PC-9 (cell line): ENCODE data around the gene RAB26.
"Not testable (repeated sequence)": the region's sequence is repeated elsewhere in the genome, so short reads cannot be mapped to it uniquely, and the experiment has no call there.

Source experiments
- EZH2 ChIP-seq: fragments of 200-600 bp; sonication (generic); IDR thresholded peaks from 2 replicates; pipeline ENCODE4 v1.8.0; 2017; ENCODE audit warnings: antibody characterized with exemption, low read depth
- TF ChIP-seq, protein P1 (sequence below): fragments of 200-600 bp; sonication (generic); conservative IDR thresholded peaks from 2 replicates; pipeline ENCODE4 v1.6.1; 2017; ENCODE audit warnings: mixed run types, antibody characterized with exemption, mild to moderate bottlenecking, moderate library complexity

DNA sequence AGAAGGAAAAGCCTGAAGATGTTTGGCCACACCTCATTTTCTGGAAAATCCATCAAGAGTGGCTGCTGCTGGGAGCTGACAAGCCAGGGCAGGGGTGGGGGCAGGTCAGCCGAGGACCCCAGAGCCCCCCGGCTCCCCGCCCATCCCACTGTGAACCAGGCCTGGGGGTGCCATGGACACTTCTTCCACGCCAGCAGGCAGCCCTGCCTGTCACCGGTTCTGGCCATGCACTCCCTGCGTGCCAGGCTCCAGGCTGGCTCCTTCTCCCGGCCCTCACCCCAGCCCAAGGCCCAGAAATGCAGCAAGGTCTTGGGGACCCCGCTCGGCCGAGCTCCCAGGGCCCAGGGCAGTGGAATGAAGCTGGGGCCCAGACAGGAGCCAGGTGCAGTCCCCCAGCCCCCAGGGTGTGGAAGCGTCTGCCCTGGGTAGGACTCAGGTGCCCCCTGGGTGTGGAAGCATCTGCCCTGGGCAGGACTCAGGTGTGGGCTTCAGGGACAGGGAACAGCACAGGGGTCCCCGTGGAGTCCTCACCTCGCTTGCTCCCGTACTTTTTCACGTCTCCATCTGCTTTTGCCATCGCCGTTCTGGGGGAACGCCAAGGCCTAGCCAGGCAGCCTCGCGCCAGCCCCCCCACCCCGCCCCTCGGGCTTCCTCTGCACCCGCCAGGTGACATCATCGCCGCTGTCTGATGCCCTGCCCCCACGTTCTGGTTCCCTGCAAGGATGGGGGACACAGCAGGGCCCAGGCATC, 25.3 kb upstream of the RAB26 start:
- TF ChIP-seq, protein P1, sequence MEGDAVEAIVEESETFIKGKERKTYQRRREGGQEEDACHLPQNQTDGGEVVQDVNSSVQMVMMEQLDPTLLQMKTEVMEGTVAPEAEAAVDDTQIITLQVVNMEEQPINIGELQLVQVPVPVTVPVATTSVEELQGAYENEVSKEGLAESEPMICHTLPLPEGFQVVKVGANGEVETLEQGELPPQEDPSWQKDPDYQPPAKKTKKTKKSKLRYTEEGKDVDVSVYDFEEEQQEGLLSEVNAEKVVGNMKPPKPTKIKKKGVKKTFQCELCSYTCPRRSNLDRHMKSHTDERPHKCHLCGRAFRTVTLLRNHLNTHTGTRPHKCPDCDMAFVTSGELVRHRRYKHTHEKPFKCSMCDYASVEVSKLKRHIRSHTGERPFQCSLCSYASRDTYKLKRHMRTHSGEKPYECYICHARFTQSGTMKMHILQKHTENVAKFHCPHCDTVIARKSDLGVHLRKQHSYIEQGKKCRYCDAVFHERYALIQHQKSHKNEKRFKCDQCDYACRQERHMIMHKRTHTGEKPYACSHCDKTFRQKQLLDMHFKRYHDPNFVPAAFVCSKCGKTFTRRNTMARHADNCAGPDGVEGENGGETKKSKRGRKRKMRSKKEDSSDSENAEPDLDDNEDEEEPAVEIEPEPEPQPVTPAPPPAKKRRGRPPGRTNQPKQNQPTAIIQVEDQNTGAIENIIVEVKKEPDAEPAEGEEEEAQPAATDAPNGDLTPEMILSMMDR, result not testable (repeated sequence)
- TF ChIP-seq EZH2, result not testable (repeated sequence)
